Measurements from ENCODE around the gene MTA3.
"Not testable (repeated sequence)": the region's sequence is repeated elsewhere in the genome, so short reads cannot be mapped to it uniquely, and the experiment has no call there.

MTA3 gene

GRCh38 chr2:42575458-42576064, 7.1 kb downstream of the MTA3 start:
- Histone ChIP-seq H3K27me3 (ENCODE audit: insufficient read depth, low read depth, severe bottlenecking) (no peaks in the 10 kb centered on the region), H3K27ac (no peak overlapping the region), H3K9me3 (ENCODE audit: severe bottlenecking) (no peaks in the 10 kb centered on the region), H3K36me3 (peaks cover 70% of the 10 kb centered on the region), H3K4me3 (ENCODE audit: low read depth, low read length) (no peak overlapping the region)
- TF ChIP-seq CTCF (IDR thresholded peaks at IDR 0.05; ENCODE audit: low read depth, low read length): no peak
- DNase-seq: no peak

- peaks cover 67% of the 10 kb centered on the region for H3K36me3 ChIP-seq
- no peak for TF ChIP-seq CTCF (IDR thresholded peaks at IDR 0.05; ENCODE audit: low read depth, low read length)
- H3K27ac ChIP-seq: no peak overlapping the region
- DNase-seq: no peak
- H3K27me3 ChIP-seq (ENCODE audit: insufficient read depth, low read depth, severe bottlenecking): no peaks in the 10 kb centered on the region
- no peak overlapping the region for H3K4me3 ChIP-seq (ENCODE audit: low read depth, low read length)
- H3K9me3 ChIP-seq (ENCODE audit: severe bottlenecking): no peaks in the 10 kb centered on the region
Measured at GRCh38 chr2:42578621-42579020, 10.2 kb downstream of the MTA3 start.

GRCh38 chr2:42581257-42581656, 12.8 kb downstream of the MTA3 start:
- no peak for TF ChIP-seq CTCF (IDR thresholded peaks at IDR 0.05; ENCODE audit: low read depth, low read length)
- H3K9me3 ChIP-seq (ENCODE audit: severe bottlenecking): no peaks in the 10 kb centered on the region

GRCh38 chr2:42584628-42585027, 16.2 kb downstream of the MTA3 start:
- not testable (repeated sequence) for H3K27me3 ChIP-seq (ENCODE audit: insufficient read depth, low read depth, severe bottlenecking); H3K9me3 ChIP-seq (ENCODE audit: severe bottlenecking); DNase-seq; H3K27ac ChIP-seq; H3K4me3 ChIP-seq (ENCODE audit: low read depth, low read length)
- H3K36me3 ChIP-seq: peaks cover 30% of the 10 kb centered on the region

More at GRCh38 chr2:42581257-42581656, 12.8 kb downstream of the MTA3 start:
- Histone ChIP-seq H3K27ac (no peak overlapping the region), H3K4me3 (ENCODE audit: low read depth, low read length) (no peak overlapping the region), H3K36me3 (peaks cover 45% of the 10 kb centered on the region), H3K27me3 (ENCODE audit: insufficient read depth, low read depth, severe bottlenecking) (no peaks in the 10 kb centered on the region)
- DNase-seq: no peak

- H3K27ac ChIP-seq: no peak overlapping the region
- no peak for TF ChIP-seq CTCF (IDR thresholded peaks at IDR 0.05; ENCODE audit: low read depth, low read length)
- H3K27me3 ChIP-seq (ENCODE audit: insufficient read depth, low read depth, severe bottlenecking): no peaks in the 10 kb centered on the region
- no peaks in the 10 kb centered on the region for H3K9me3 ChIP-seq (ENCODE audit: severe bottlenecking)
- peaks cover 19% of the 10 kb centered on the region for H3K36me3 ChIP-seq
- no peak for DNase-seq
- no peak overlapping the region for H3K4me3 ChIP-seq (ENCODE audit: low read depth, low read length)
Measured at GRCh38 chr2:42585779-42586178, 17.3 kb downstream of the MTA3 start.

- Histone ChIP-seq H3K27me3 (ENCODE audit: insufficient read depth, low read depth, severe bottlenecking) (no peaks in the 10 kb centered on the region), H3K9me3 (ENCODE audit: severe bottlenecking) (no peaks in the 10 kb centered on the region), H3K36me3 (peaks cover 4% of the 10 kb centered on the region), H3K27ac (no peak overlapping the region), H3K4me3 (ENCODE audit: low read depth, low read length) (no peak overlapping the region)
- no peak for TF ChIP-seq CTCF (IDR thresholded peaks at IDR 0.05; ENCODE audit: low read depth, low read length)
- DNase-seq: no peak
Measured at GRCh38 chr2:42587526-42588117, 19.2 kb downstream of the MTA3 start.

All from WERI-Rb-1 (cell line).